HEK293 (cell line): ENCODE results near the gene DLGAP4.
A peak's percentile ranks its signal among the peaks of the same experiment; 100 is the strongest.
"Not testable (repeated sequence)": the region's sequence is repeated elsewhere in the genome, so short reads cannot be mapped to it uniquely, and the experiment has no call there.

Experiments
- CTCF ChIA-PET: fragments of 350-600 bp; formaldehyde crosslinking; extraction: SDS; loops from one replicate; lab custom pipeline; 2021; ENCODE audit warnings: antibody characterized with exemption; lab: Yijun Ruan, JAX
- POLR2A ChIA-PET: fragments of 300-600 bp; formaldehyde crosslinking; extraction: SDS; loops from one replicate; lab custom pipeline; 2020; ENCODE audit warnings: antibody characterized with exemption, inconsistent platforms; lab: Yijun Ruan, JAX
- H3K27ac ChIP-seq: fragments of 200-500 bp; sonication (Bioruptor generic); 2 replicates; pipeline ENCODE4 v1.5.1; 2014; ENCODE audit warnings: low read depth, low read length, control low read depth, inconsistent platforms; ENCODE audit errors: extremely low read depth
- H3K36me3 ChIP-seq, 2 experiments: fragments of 200-500 bp in 1 of 2; sonication (Bioruptor generic) in 1 of 2; 1 replicate in 1 of 2; 2 replicates in 1 of 2; pipeline ENCODE4 v1.5.1; 2014 to 2017; ENCODE audit warnings: inconsistent platforms in 2 of 2, low read length in 2 of 2; ENCODE audit not compliant: control insufficient read depth in 2 of 2, insufficient read depth in 1 of 2
- H3K4me1 ChIP-seq: fragments of 200-500 bp; sonication (Bioruptor generic); 2 replicates; pipeline ENCODE4 v1.5.1; 2014; ENCODE audit warnings: mild to moderate bottlenecking, low read length, inconsistent platforms; ENCODE audit not compliant: control insufficient read depth, insufficient read depth
- H3K4me3 ChIP-seq: 2 replicates; pipeline ENCODE4 v1.5.1; 2011; ENCODE audit warnings: low read depth, mild to moderate bottlenecking, control low read depth, low read length, moderate library complexity
- H3K9me3 ChIP-seq: fragments of 200-500 bp; sonication (Bioruptor generic); 2 replicates; pipeline ENCODE4 v1.5.1; 2014; ENCODE audit warnings: low read depth, low read length, inconsistent platforms; ENCODE audit not compliant: control insufficient read depth, insufficient read depth
- EGR2 ChIP-seq: fragments of 450-650 bp; formaldehyde crosslinking; IDR thresholded peaks from 2 replicates; pipeline ENCODE4 v1.5.1; 2016; ENCODE audit warnings: low read depth, missing biosample characterization, missing genetic modification characterization
- PRDM1 ChIP-seq: fragments of 450-650 bp; formaldehyde crosslinking; IDR thresholded peaks from 2 replicates; pipeline ENCODE4; 2016; ENCODE audit warnings: missing biosample characterization, missing genetic modification characterization
- ZFHX2 ChIP-seq: fragments of 450-650 bp; formaldehyde crosslinking; conservative IDR thresholded peaks from 2 replicates; pipeline ENCODE4 v1.5.1; 2016; ENCODE audit warnings: missing biosample characterization, missing genetic modification characterization
- ZNF366 ChIP-seq: fragments of 450-650 bp; formaldehyde crosslinking; conservative IDR thresholded peaks from 2 replicates; pipeline ENCODE4 v1.5.1; 2016; ENCODE audit warnings: missing biosample characterization, missing genetic modification characterization
- ZNF510 ChIP-seq: fragments of 450-650 bp; formaldehyde crosslinking; IDR thresholded peaks from 2 replicates; pipeline ENCODE4 v1.5.1; 2018; ENCODE audit warnings: mild to moderate bottlenecking, missing genetic modification characterization, missing biosample characterization; ENCODE audit not compliant: insufficient replicate concordance
- ZNF560 ChIP-seq: fragments of 450-650 bp; formaldehyde crosslinking; IDR thresholded peaks from 2 replicates; pipeline ENCODE4 v1.5.1; 2017; ENCODE audit warnings: missing biosample characterization, missing genetic modification characterization, borderline replicate concordance
- ZNF585B ChIP-seq: fragments of 450-650 bp; formaldehyde crosslinking; IDR thresholded peaks from 2 replicates; pipeline ENCODE4 v1.5.1; 2016; ENCODE audit warnings: missing biosample characterization, missing genetic modification characterization
- ZNF629 ChIP-seq: fragments of 450-650 bp; formaldehyde crosslinking; IDR thresholded peaks from 2 replicates; pipeline ENCODE4 v1.5.1; 2017; ENCODE audit warnings: missing biosample characterization, missing genetic modification characterization
- TF ChIP-seq, protein P1 (sequence below): fragments of 450-650 bp; formaldehyde crosslinking; IDR thresholded peaks from 2 replicates; pipeline ENCODE4 v1.5.1; 2017; ENCODE audit warnings: missing biosample characterization, missing genetic modification characterization
- TF ChIP-seq, protein P2 (sequence below): fragments of 450-650 bp; formaldehyde crosslinking; IDR thresholded peaks from 2 replicates; pipeline ENCODE4 v1.5.1; 2017; ENCODE audit warnings: missing biosample characterization, missing genetic modification characterization
- TF ChIP-seq, protein P3 (sequence below): fragments of 450-650 bp; formaldehyde crosslinking; IDR thresholded peaks from 2 replicates; pipeline ENCODE4 v1.5.1; 2016; ENCODE audit warnings: missing biosample characterization, missing genetic modification characterization

The DLGAP4 gene

DNA sequence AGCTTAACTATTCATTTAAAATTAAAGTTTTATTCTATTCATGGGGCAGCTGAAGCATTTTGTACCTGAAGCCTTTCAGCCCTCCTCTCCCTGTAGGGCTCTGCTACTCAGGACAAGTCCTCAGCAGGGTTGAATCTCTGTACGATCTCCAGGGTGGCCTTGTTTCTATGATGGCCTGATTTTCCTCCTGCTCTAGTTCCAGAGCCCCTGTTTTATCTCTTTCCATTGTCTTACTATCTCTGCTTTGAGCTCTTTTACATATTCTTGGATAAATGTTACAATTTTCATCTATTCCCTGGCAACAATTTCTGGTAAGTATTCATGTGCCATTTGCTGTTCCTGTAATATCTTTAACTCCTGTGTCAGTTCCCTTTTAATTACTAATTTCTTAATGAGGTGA, 215.4 kb downstream of the DLGAP4 start:
- Histone ChIP-seq H3K9me3 (no peaks in the 10 kb centered on the region), H3K36me3 (peaks cover 0 to 23% of the 10 kb centered on the region in 2 experiments; a peak in 2 of 3 replicates), H3K4me1 (no peaks in the 10 kb centered on the region), H3K27ac (no peak overlapping the region), H3K4me3 (no peak overlapping the region)
- ChIA-PET CTCF (interaction anchor here (1.0 to 1.6 kb wide), 2 partner anchors 16 to 20 kb away, joined by 4 read pairs; partner anchors contain the start of gene MYL9), POLR2A (no interaction called here)
- TF ChIP-seq ZNF629 (no peak), ZNF585B (peak; percentile 56)
- TF ChIP-seq, all 188 proteins: peak for 1

DNA sequence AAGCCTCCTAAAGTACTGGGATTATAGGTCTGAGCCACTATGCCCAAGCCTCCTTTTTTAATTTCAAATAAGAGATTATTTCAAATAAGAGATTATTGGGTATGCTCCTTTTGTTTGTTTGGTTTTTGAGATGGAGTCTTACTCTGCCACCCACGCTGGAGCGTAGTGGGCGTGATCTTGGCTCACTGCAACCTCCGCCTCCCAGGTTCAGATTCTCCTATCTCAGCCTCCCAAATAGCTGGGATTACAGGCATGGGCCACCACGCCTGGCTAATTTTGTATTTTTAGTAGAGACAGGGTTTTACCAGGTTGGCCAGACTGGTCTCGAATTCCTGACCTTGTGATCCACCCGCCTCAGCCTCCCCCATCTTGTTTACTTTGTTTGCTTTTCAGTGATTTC, 216.3 kb downstream of the DLGAP4 start:
- H3K9me3 ChIP-seq, POLR2A ChIA-PET: not testable (repeated sequence)

DNA sequence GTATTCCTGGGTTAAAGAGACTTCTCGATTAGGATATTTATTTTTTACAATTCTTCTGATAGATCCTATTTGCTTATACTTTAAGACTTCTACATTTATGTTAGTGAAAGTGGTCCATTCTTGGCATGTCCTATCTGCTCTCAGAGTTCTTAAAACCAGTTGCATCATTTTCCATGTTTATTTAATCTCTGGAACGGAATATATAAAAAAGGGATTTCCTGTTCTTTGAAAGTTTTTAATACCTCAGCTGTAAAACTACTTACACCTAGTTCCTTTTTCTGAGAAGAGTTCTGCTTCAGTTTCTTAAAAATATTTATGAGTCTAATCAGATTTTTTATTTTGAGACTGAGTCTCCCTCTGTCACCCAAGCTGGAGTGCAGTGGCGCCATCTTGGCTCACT, 217.2 kb downstream of the DLGAP4 start:
- no peak overlapping the region for H3K4me3 ChIP-seq
- no peaks in the 10 kb centered on the region for H3K4me1 ChIP-seq
- H3K9me3 ChIP-seq = no peaks in the 10 kb centered on the region
- CTCF ChIA-PET = no interaction called here
- POLR2A ChIA-PET = no interaction called here
- H3K36me3 ChIP-seq = peaks cover 0 to 34% of the 10 kb centered on the region in 2 experiments; a peak in 2 of 3 replicates
- H3K27ac ChIP-seq = no peak overlapping the region
- TF ChIP-seq, protein P1, sequence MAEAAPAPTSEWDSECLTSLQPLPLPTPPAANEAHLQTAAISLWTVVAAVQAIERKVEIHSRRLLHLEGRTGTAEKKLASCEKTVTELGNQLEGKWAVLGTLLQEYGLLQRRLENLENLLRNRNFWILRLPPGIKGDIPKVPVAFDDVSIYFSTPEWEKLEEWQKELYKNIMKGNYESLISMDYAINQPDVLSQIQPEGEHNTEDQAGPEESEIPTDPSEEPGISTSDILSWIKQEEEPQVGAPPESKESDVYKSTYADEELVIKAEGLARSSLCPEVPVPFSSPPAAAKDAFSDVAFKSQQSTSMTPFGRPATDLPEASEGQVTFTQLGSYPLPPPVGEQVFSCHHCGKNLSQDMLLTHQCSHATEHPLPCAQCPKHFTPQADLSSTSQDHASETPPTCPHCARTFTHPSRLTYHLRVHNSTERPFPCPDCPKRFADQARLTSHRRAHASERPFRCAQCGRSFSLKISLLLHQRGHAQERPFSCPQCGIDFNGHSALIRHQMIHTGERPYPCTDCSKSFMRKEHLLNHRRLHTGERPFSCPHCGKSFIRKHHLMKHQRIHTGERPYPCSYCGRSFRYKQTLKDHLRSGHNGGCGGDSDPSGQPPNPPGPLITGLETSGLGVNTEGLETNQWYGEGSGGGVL (tag by site-specific recombination) = no peak
- TF ChIP-seq PRDM1 (tag by site-specific recombination) (no peak), ZNF560 (tag by site-specific recombination) (no peak)

More for the DNA sequence above, 216.3 kb downstream of the DLGAP4 start:
- peaks cover 0 to 32% of the 10 kb centered on the region in 2 experiments; a peak in 2 of 3 replicates for H3K36me3 ChIP-seq
- not testable (repeated sequence) for H3K4me3 ChIP-seq, H3K27ac ChIP-seq, H3K4me1 ChIP-seq
- TF ChIP-seq ZFHX2 (tag by site-specific recombination) (peak; percentile 78), EGR2 (tag by site-specific recombination) (peak; percentile 80)
- CTCF ChIA-PET = interaction anchor here (0.6 to 1.6 kb wide), 3 partner anchors 19 to 452 kb away, joined by 3 to 5 read pairs (median 4); partner anchors contain the start of gene MYL9

DNA sequence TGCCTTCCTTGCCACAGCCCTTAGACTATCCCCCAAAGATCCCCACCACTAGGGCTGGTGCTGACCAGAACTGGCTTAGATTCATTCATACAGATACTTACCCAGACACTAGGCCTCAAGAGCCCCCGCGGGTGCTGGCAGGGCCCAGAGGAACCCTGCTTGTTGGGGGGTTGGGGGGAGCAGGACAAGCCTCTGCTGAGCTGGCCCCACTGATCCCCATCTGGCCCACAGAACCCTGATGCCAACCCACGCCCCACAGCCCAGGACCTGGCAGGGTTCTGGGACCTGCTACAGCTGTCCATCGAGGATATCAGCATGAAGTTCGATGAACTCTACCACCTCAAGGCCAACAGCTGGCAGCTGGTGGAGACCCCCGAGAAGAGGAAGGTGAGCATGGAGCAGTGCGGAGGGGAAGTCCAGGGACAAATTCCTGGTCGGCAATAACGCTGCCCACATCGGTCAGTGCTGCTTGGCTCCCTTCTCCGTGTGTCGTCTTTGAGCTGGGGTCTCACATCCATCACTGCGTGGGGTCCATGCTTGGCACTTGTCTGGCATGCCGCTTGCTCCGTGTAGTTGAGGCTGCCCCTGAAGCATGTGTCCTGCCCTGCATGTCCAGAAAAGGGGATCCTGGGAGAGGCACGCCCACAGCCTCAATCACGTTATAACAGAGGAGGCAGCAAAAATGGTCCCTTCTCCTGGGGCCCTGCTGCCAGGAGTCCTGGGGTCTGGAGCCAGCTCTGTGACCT, 219.7 kb downstream of the DLGAP4 start:
- H3K9me3 ChIP-seq = no peaks in the 10 kb centered on the region
- H3K4me3 ChIP-seq = no peak overlapping the region
- POLR2A ChIA-PET = no interaction called here
- CTCF ChIA-PET = no interaction called here
- no peak overlapping the region for H3K27ac ChIP-seq
- no peaks in the 10 kb centered on the region for H3K4me1 ChIP-seq
- H3K36me3 ChIP-seq = peaks cover 0 to 40% of the 10 kb centered on the region in 2 experiments; a peak in 2 of 3 replicates
- TF ChIP-seq, protein P2, sequence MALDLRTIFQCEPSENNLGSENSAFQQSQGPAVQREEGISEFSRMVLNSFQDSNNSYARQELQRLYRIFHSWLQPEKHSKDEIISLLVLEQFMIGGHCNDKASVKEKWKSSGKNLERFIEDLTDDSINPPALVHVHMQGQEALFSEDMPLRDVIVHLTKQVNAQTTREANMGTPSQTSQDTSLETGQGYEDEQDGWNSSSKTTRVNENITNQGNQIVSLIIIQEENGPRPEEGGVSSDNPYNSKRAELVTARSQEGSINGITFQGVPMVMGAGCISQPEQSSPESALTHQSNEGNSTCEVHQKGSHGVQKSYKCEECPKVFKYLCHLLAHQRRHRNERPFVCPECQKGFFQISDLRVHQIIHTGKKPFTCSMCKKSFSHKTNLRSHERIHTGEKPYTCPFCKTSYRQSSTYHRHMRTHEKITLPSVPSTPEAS (tag by site-specific recombination) = no peak
- TF ChIP-seq ZNF510 (tag by site-specific recombination) (no peak), ZNF366 (tag by site-specific recombination) (no peak)
- TF ChIP-seq, protein P3, sequence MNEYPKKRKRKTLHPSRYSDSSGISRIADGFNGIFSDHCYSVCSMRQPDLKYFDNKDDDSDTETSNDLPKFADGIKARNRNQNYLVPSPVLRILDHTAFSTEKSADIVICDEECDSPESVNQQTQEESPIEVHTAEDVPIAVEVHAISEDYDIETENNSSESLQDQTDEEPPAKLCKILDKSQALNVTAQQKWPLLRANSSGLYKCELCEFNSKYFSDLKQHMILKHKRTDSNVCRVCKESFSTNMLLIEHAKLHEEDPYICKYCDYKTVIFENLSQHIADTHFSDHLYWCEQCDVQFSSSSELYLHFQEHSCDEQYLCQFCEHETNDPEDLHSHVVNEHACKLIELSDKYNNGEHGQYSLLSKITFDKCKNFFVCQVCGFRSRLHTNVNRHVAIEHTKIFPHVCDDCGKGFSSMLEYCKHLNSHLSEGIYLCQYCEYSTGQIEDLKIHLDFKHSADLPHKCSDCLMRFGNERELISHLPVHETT (tag by site-specific recombination) = no peak
